Fibroblast of upper back skin (primary cell): ENCODE measurements around the gene SERPINB8.
"Not testable (repeated sequence)": the region's sequence is repeated elsewhere in the genome, so short reads cannot be mapped to it uniquely, and the experiment has no call there.

Experiments used
- DNase-seq: peaks from one replicate; pipeline ENCODE4 v3.0.0-alpha.2; 2013

The SERPINB8 gene, protein sequence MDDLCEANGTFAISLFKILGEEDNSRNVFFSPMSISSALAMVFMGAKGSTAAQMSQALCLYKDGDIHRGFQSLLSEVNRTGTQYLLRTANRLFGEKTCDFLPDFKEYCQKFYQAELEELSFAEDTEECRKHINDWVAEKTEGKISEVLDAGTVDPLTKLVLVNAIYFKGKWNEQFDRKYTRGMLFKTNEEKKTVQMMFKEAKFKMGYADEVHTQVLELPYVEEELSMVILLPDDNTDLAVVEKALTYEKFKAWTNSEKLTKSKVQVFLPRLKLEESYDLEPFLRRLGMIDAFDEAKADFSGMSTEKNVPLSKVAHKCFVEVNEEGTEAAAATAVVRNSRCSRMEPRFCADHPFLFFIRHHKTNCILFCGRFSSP

GRCh38 chr18:63969942-63970808 is at the start of gene SERPINB8:
SERPINB8 (plus strand) TSS chr18:63970081; CDS start chr18:63978309, 8,228 bp downstream.
- peak; percentile 95 for DNase-seq

DNA sequence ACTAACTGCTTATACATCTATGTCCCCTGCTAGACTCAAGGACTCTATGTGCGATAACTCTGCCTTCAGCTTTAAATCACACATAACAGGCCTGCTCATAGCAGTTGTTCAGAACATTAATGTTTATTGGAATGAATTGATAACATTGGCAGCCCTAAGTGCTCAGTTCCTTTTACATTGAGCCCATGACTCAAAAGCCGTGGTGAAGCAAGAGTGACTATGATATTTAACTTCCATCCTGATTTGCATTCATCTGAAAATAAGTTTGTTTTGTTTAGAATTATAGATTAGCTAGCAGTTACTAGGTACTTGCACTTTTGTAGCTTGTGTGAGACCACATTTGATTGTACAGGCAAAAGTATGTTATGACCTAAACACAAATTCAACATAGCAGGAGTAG is 47.8 kb upstream of the SERPINB8 start:
- DNase-seq: no peak

- peak; percentile 82 for DNase-seq
These were observed 45.3 kb upstream of the SERPINB8 start for GRCh38 chr18:63924551-63924950.

- no peak for DNase-seq
These were observed 41.5 kb upstream of the SERPINB8 start for GRCh38 chr18:63928331-63928730.

- not testable (repeated sequence) for DNase-seq
These were observed 40.5 kb upstream of the SERPINB8 start for GRCh38 chr18:63929369-63929768.

- no peak for DNase-seq
These were observed 39.0 kb upstream of the SERPINB8 start for GRCh38 chr18:63930773-63931354.

- DNase-seq: peak; percentile 75
These were observed 33.5 kb upstream of the SERPINB8 start for GRCh38 chr18:63936156-63936931.

GRCh38 chr18:63936932-63937393 is 32.9 kb upstream of the SERPINB8 start:
- DNase-seq: no peak

DNA sequence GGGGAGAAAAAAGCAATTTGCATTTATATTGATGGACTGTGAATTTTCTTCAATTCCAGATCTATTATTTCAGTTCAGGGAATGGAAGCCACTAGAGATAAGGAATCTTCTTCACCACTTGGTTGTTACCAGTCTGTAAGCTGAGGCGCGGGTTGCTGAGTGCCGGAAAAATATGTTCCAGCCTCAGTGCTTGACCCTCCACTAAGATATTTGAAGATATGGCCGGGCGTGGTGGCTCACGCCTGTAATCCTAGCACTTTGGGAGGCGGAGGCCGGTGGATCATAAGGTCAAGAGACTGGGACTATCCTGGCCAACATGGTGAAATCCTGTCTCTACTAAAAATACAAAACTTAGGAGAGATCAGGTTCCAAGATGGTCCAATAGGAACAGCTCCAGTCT is 29.9 kb upstream of the SERPINB8 start:
- no peak for DNase-seq

DNA sequence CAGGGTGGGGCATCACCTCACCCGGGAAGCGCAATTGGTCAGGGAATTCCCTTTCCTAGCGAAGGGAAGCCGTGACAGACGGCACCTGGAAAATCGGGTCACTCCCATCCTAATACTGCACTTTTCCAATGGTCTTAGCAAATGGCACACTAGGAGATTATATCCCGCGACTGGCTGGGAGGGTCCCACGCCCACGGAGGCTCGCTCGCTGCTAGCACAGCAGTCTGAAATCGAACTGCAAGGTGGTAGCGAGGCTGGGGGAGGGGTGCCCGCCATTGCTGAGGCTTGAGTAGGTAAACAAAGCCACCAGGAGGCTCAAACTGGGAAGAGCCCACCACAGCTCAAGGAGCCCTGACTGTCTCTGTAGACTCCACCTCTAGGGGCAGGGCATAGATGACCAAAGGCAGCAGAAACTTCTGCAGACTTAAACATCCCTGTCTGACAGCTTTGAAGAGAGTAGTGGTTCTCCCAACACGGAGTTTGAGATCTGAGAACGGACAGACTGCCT is 29.3 kb upstream of the SERPINB8 start:
- DNase-seq: not testable (repeated sequence)

- DNase-seq: no peak
These were observed 22.7 kb upstream of the SERPINB8 start for GRCh38 chr18:63947051-63947790.

- no peak for DNase-seq
These were observed 20.7 kb upstream of the SERPINB8 start, which contains the start of gene HMSD for GRCh38 chr18:63949068-63949737. HMSD (plus strand) TSS chr18:63949301; CDS start chr18:63953456, 4,155 bp downstream.

GRCh38 chr18:63951302-63951705 is 18.6 kb upstream of the SERPINB8 start:
- peak; percentile 64 for DNase-seq

DNA sequence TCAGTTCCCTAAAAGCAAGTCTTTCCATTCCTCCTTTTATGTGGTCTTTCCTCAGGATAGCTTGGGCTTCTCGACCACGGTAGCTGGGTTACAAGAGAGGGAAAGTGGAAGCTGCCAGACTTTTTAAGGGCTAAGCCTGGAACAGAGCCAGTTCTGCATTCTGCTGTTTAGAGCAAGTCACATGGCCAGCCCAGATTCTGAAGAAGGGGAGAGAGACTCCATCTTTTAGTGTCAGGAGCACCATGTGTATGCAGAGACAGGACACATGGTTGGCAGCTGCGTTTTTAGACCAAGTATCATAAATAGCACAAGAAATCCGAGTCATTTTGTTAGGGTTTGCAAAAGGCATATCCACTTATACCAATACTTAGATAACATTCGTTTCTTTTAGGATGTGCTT is 16.1 kb upstream of the SERPINB8 start:
- DNase-seq: peak; percentile 47

DNA sequence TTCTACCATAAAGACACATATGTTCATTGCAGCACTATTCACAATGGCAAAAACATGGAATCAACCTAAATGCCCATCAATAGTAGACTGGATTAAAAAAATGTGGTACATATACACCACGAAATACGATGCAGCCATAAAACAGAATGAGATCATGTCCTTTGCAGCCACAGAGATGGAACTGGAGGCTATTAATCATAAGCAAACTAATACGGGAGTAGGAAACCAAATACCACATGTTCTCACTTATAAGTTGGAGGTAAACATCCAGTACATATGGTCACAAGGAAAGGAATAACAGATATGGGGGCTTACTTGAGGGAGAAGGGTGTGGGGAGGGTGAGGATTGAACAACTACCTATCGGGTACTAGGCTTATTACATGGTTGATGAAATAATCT is 13.1 kb upstream of the SERPINB8 start:
- peak; percentile 70 for DNase-seq

DNA sequence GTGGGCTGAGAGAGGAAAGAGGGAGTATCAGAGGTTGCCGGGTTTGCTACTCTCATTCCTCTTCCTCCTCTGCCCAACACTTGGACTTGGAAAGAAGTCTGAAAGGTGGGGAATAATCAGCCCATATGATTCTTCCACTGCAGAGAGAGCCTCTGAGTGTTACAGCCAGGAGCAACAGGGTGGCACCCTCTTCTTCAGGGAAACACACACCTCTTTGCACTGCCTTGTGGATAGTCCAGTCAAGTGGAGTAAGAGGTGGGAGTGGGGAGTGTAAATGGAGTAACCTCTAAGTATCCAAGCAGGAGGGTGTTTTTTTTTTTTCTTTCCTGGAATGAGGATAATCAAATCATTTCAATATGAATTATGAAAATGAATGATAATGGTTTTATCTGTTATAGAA is 9.0 kb upstream of the SERPINB8 start:
- DNase-seq: no peak

DNA sequence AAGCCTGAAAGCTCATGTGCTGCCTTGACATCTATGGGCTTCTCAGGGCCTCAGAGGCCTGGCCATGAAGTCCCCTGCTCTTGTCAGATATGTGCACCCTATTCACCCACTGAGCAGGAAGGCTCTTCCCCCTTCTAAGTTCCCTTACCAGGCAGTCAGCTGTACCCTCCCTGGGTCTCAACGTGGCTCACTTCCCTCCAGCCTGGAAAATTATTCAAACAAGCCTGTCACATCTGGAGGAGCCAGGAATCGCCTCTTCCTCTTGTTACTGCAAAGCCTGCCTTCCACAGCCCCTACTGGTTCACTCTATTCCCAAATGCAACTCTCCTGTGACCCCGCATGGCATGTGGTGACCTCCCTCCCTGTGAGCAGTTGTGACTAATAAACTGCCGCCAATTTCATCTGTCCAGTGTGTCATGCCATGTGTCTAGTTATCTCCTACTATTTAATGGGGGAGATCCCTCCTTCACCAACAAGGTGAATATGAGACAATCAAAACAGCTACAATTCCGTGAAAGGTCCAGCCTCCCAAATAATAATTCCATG is 8.4 kb upstream of the SERPINB8 start:
- DNase-seq: no peak

GRCh38 chr18:63962137-63962536 is 7.7 kb upstream of the SERPINB8 start:
- no peak for DNase-seq

GRCh38 chr18:63963615-63964256 is 6.1 kb upstream of the SERPINB8 start:
- peak; percentile 65 for DNase-seq

GRCh38 chr18:63964908-63965307 is 5.0 kb upstream of the SERPINB8 start:
- no peak for DNase-seq
